GM18861 (cell line): ENCODE measurements around the gene DENND5A.
"Not testable (repeated sequence)": the region's sequence is repeated elsewhere in the genome, so short reads cannot be mapped to it uniquely, and the experiment has no call there.

Source experiments
- ATAC-seq: cut with Tn5 transposase; IDR thresholded peaks from one replicate; pipeline ENCODE4 v1.9.1; 2021; ENCODE audit not compliant: unreplicated experiment

DENND5A gene

DNA sequence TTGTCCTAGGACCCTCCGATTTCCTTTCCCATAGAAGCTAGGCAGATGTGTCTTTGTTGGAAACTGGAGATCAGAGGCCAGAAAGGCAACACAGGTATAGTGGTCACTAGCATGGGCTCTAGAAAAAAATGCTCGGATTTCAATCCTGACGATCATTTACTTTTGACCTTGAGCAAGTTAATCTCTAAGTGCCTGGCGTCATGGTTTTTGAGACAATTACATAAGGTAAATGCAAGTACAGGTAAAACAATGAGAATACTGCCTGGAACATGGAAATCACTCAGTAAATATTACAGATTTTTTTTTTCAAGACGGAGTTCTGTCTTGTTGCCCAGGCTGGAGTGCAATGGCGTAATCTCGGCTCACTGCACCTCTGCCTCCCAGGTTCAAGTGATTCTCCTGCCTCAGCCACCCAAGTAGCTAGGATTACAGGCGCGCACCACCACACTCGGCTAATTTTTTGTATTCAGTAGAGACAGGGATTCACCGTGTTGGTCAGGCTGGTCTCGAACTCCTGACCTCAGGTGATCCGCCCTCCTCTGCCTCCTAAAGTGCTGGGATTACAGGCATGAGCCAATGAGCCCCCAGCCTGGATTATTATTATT, 1.1 kb upstream of the DENND5A start:
- ATAC-seq = no peak

DNA sequence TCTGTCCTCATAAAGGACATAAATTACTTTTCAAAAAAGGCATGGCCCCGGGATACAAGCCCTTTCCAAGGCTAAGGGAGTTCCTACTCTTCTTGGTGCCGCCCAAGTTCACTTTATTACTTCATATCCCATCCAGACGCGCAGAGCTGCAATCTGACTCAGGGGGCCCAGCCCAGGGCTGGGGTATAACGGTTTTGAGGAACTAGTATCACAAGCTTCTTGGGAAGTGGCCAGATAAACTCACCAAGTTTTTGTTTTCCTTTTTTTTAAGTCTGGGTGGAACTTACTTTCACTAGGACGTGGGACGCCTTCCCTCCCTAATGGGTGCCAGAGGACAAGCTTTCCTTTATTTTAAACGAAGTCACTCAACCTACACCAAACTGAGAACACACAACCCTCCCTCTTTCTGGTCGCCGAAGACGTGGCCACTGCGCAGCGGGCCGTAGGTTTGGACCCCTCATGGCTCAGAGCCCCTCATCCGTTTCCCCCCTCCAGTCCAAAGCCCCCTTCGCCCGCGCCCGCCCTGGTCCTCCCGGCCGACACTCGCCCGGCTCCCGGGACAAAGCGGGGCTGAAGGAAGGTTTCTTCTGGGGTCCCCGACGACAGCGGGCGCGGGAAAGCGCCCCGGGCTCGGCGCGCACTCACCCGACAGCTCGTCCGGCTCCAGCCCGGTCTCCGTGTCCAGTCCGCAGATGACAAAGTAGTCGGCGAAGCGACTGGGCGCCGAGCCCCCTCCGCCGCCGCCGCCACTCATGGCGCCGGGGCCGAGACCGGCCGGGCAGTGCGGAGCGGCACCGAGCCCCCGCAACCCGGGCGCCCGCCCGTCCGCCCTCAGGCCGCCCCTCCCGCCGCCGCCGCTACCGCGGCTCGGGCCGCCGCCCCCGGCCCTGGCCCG, 587 bp downstream of the DENND5A start:
- peak; percentile 10 for ATAC-seq

DNA sequence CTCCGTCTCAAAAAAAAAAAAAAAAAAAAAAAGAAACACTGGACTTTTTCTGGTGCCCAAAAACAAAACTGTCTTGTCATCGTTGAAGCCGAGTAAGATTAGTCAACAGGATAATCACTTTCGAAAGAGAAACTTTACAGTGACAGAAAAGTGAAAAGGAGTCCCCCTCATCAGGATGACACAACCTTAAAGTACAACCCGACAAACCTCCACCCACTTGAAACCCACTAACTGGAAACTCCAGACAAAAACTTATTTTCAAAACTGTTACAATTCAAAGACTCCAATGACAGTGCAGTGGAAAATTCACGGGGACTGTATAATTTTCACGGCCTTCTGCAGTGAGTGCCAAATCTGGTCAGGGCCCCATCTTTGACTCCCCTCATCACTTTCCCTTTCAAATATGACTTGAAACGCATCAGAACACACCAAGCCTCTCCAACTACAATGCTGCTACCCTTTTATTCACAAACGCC, 1.3 kb downstream of the DENND5A start:
- ATAC-seq = peak; percentile 63

DNA sequence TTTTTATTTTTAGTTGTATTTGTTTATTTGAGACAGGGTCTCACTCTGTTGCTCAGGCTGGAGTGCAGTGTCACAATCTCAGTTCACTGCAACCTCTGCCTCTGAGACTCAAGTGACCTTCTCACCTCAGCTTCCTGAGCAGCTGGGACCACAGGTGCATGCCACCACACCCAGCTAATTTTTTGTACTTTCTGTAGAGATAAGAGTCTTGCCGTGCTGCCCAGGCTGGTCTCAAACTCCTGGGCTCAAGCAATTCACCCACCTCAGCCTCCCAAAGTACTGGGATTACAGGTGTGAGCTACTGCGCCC, 4.4 kb downstream of the DENND5A start:
- not testable (repeated sequence) for ATAC-seq

DNA sequence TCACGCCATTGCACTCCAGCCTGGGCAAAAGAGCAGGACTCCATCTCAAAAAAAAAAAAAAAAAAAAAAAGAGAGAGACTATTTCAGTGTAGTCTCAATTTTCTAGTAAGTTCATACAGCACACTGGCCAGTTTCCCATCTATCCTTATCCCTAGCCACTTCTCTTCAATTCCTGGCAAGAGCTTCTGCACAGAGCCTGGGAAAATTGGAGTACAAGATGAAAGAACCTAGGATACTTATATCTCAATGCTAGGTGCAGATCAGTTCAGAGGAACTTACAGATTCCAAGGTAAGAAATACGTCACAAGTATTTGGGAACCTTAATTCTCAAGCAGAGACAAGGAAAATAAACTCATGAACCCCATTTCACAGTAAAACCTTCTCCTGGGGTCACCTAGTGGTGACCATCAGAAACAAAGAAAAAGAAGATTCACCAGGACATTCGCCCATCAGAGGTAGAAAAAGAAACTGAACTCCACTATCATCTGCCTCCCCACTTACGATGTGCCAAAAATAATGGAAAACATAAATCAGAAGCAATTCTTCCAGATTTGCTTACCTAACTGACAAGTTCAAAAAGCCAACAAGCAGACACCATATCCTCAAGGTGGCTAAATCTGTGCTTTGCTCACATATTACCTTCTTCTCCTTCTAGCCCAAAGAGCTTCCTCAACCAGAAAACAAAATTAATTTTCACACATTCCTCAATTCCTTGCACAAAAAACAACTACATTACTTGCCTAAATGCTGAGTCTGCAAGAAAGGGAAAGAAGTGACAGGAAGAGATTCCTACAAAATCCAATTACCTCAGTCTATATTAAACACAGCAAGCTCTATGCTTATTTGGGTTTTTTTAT, 4.9 kb downstream of the DENND5A start:
- no peak for ATAC-seq

DNA sequence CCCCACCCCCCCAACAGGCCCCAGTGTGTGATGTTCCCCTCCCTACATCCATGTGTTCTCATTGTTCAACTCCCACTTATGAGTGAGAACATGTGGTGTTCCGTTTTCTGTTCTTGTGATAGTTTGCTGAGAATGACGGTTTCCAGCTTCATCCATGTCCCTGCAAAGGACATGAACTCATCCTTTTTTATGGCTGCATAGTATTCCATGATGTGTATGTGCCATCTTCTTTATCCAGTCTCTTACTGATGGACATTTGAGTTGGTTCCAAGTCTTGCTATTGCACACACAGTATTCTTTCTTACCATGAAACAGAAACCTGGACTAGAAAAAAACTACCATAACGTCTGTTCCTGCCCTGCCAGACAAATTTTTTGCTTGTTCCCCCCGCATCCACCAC, 6.9 kb downstream of the DENND5A start:
- not testable (repeated sequence) for ATAC-seq

DNA sequence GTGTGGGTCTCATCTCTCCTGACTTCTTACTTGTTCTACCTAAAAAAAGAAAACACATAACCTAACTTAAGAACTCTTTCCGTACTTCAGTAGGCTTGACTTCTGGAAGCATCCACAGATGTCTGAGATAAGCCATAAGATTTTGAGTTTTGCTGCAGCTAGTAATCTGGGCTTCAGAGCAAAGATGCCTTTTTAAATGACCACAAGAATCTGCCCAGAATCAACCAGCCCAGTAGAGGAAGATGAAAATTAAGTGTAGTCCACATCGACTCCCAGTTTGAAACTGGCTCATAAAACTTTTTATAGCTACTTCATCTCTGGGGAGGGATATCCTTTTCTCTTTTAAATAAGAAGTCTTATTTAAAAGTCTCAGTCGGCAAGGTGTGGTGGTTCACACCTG, 10.7 kb downstream of the DENND5A start:
- ATAC-seq = no peak

DNA sequence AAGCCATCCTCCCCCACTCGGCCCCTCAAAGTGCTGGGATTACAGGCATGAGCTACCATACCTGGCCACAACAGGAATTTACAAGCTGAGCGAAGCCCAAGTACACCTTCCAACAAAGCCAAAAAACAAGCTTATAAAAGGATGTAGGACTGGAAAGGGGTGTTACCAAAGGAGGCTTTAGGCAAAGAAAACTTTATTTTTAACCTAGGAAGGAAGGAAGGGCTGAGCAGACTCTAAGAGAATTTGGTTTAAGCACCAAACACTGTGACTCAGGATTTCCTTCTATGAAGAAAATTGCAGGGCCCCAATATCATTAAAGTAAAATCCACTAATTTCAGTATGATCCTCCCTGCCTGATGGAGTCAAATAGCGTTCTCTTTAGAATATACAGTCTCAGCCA, 12.1 kb downstream of the DENND5A start:
- ATAC-seq = no peak

DNA sequence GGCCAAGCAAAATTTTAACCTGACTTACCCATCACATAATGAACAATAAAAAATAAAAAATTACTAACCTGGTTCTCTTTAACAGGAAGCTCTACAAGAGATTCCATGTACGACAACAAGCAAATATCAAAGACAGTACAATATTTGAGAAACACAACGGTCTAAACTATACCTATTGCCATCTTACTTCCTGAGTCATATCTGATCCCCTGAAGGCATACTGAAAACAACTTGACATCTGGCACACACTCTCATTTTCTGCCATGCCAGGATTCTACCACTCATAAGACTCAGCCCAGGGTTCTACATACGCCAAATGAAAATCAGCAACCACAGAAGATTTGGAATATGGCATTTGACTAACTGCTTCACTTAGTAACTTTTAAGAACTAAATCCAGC, 13.8 kb downstream of the DENND5A start:
- ATAC-seq = no peak

DNA sequence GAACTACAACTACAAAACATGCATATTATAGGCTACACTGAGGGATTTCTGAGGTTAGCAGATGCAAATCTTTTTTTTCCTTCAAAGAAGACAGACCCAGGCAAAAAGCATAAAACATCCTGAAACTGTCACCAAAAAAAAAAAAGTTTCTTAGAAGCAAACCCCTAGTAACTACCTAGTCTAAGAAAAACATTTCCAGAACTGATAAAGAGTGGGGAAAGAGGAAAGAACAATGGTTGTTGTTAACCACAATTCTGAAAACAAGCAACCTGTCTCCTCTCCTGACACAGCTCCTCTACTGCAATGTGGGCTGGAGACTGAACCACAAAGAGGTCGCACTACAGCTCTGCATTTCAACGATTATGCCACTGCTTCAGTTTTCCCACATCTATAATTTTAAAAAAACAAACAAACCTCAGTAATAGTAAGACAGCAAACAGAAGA, 15.0 kb downstream of the DENND5A start:
- peak; percentile 65 for ATAC-seq

DNA sequence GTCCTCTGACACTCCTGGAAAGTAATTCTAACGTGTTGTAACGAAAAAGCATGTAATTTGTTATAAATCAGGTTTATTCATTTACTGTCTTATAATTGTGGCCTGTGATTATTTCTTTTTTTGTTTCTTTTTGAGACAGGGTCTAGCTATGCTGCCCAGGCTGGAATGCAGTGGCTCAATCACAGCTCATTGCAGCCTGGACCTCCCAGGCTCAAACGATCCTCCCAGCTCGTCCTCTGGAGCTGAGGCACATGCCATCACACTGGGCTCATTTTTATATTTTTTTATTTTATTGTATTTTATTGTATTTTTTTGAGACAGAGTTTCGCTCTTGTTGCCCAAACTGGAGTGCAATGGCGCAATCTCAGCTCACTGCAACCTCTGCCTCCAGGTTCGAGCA, 15.9 kb downstream of the DENND5A start:
- no peak for ATAC-seq

DNA sequence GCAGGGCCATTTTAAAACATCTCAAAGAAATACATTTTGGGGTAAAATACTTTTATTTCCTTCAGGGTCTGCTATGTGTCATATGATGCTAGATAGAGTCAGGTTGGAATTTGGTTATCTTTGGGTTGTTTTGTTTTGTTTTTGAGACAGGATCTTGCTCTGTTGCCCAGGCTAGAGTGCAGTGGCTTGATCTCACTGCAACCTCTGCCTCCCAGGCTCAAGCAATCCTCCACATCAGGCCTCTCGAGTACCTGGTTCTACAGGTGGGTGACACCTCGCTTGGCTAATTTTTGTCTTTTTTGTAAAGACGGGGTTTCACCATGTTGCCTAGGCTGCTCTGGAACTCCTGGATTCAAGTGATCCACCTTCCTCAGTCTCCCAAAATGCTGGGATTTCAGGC, 17.3 kb downstream of the DENND5A start:
- no peak for ATAC-seq

DNA sequence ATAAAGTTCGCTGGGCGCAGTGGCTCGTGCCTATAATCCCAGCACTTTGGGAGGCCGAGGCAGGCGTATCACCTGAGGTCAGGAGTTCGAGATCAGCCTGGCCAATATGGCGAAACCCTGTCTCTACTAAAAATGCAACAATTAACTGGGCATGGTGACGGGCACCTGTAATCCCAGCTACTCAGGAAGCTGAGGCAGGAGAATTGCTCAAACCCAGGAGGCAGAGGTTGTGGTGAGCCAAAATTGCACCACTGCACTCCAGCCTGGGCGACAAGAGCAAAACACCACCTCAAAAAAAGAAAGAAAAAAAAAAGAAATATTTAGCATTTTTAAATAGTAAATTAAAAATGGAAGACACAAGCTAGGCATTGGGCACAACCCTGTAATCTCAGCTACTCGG, 28.9 kb downstream of the DENND5A start:
- not testable (repeated sequence) for ATAC-seq

DNA sequence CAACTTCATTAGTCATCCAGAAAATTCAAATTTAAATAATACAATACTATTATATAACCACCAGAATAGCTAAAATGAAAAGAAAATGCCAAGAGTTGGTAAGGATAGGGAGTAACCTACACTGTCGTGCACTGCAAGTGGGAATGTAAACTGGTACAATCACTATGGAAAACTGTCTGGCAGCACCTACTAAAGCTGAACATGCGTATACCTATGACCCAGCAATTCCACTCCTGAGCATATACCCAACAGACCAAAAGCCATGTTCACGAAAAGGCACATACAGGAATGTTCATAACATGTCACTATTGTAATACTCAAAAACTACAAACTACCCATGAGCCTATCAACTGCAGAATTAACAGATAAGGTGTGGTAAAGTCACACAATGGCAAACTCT, 32.7 kb downstream of the DENND5A start:
- ATAC-seq = no peak

DNA sequence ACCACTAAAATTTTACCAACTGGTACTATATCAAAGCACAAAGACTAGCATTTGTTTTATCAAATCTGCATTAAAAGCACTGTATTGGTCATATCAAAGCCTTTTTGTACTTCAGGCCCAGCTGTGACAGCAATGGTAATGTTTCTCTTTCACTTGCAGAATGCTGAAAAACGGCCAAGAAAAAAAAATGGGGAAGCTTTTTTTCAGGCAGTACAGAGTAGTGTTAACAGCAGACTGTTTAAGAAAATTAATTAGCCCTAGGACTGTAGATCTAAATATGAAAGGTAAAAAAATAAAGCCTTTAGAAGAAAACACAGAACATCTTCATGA, 33.3 kb downstream of the DENND5A start:
- no peak for ATAC-seq

DNA sequence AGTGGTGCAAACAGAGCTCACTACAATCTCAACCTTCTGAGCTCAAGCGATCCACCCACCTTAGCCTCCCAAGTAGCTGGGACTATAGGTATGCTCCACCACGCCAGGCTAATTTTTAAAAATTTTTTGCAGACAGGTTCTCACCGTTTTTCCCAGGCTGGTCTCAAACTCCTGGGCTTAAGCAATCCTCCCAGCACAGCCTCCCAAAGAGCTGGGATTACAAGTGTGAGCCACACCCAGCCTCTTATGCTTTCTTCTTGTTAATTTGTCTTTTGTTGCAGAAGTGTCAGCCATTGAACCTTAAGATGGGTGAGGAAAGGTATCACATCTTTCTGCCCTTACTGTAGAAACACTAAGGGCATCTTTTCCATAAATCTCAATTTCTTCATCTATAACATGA, 34.9 kb downstream of the DENND5A start:
- no peak for ATAC-seq

DNA sequence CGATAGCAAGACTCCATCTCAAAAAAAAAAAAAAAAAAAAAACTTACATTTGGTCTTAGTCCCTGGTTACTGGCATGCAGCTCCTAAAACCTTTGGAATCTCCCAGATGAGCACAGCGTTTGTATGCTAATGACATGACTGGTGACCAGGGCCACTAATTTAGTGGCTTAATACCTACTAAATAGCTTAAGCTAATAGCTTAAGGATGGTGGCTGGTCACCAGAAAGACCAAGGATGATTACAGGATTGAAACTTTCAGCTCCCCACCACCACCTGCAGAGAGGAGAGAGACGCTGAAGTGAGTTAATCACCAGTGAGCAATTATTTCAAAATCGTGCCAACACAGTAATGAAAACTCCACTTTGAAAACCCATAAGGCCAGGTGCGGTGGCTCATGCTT, 37.1 kb downstream of the DENND5A start:
- no peak for ATAC-seq

DNA sequence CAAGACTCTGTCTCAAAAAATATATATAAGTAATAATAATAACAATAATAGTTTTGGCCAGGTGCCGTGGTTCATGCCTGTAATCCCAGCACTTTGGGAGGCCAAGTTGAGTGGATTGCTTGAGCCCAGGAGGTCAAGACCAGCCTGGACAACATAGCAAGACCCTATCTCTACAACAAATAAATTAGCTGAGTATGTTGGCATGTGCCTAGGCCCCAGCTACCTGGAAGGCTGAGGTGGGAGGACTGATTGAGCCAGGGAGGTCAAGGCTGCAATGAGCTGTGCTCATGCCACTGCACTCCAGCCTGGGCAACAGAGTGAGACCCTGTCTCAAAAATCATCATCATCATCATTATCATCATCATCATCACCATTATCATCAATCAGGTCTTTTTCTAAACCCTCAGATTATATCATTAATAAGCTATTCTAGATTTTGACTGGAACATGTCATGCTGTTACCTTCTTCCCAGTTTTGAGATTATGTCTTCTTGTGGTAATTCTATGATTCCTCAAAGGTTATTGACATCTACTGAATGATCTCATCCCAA, 39.3 kb downstream of the DENND5A start:
- ATAC-seq = no peak

DNA sequence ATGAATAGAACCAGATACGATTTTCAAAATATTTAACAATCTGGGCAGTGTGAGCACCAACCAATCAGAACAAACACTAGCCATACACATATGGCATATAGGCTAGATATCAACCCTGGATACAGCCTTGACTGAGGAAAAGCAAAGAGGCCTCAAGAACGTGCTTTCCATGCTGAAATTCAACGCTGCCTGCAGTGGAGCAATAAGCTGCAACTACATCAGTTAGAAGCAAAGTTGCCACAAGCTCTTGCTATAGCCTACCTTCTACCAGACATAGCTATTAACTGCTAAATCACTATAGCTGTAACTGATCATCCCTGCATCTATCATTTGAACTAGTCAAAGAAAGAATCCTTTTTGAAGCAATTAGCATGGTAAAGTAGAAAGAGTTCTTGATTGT, 42.5 kb downstream of the DENND5A start:
- ATAC-seq = no peak

DNA sequence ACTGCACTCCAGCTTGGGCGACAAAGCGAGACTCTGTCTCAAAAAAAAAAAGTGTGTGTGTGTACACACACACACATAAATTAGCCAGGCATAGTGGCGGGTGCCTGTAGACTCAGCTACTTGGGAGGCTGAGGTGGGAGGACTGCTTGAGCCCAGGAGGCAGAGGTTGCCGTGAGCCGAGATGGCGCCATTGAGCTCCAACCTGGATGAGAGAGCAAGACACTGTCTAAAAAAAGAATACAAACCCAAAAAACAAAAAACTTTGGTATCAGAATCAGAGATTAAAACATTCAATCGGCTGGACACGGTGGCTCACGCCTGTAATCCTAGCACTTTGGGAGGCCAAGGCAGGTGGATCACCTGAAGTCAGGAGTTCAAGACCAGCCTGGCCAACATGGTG, 44.3 kb downstream of the DENND5A start:
- ATAC-seq = not testable (repeated sequence)

DNA sequence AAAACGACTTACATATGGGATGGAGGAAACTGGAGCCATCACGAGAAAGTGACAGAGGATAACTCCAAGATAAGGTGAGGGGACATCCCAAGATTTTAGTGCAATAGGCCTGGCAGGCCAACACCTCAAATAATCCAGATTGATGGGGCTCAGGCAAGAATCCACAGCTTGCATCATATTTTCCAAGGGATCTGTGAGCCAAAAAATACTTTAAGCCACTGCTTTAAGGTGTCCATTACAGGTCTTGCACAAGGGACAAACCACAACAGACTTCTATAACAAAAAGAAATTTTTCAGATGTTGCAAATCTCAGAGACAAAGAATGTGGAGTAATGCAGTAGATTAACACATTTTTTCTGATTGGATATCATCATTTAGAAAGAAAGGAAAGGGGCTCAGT, 45.6 kb downstream of the DENND5A start:
- ATAC-seq = no peak
